Cardiac muscle cell (in vitro differentiated cells and primary cell): ENCODE measurements around the gene USP17L17. TPM values are rescaled to one million over a fixed set of nuclear protein-coding genes. Genes with fewer than 3 reads are reported as not detected.
"Not testable (repeated sequence)": the region's sequence is repeated elsewhere in the genome, so short reads cannot be mapped to it uniquely, and the experiment has no call there.

ENCODE experiments used
- DNase-seq, 2 donors: peaks; one replicate each; pipeline versions ENCODE4 v3.0.0 to v3.0.0-alpha.2; 2010 to 2017; ENCODE audit warnings: low read depth in 1 of 2, low spot score in 1 of 2
- H3K27ac ChIP-seq: fragments of 200-600 bp; sonication (generic); 2 replicates; pipeline ENCODE4 v1.5.1; 2016
- H3K27me3 ChIP-seq: fragments of 200-600 bp; sonication (generic); 2 replicates; pipeline ENCODE4 v1.6.0; 2016; ENCODE audit warnings: control low read depth
- H3K36me3 ChIP-seq: fragments of 200-600 bp; sonication (generic); 2 replicates; pipeline ENCODE4 v1.5.1; 2016; ENCODE audit warnings: control low read depth
- H3K4me1 ChIP-seq: fragments of 200-600 bp; sonication (generic); 2 replicates; pipeline ENCODE4 v1.8.1; 2017; ENCODE audit warnings: low read depth, mild to moderate bottlenecking, mixed run types
- H3K4me3 ChIP-seq: fragments of 200-600 bp; sonication (generic); 2 replicates; pipeline ENCODE4 v1.5.1; 2016; ENCODE audit warnings: mild to moderate bottlenecking
- H3K9me3 ChIP-seq: fragments of 200-600 bp; sonication (generic); 2 replicates; pipeline ENCODE4 v1.5.1; 2017; ENCODE audit warnings: low read depth, mild to moderate bottlenecking, control low read depth
- polyA plus RNA-seq: library from polyadenylated mRNA; unstranded; fragments of >200 nt; fragmentation: Nextera tagmentation; extraction: Ambion mirVana; gene quantifications from 2 replicates; pipeline ENCODE4 v1.2.1, GENCODE V29; 2016
- total RNA-seq: library from RNA; depleted of rRNA; stranded (reverse); fragments of >200 nt; gene quantifications from 2 replicates; pipeline ENCODE4 v1.2.3, GENCODE V29; 2016

USP17L17 gene
- total and polyA plus RNA-seq, 2 experiments from 2014 or later: not detected

DNA sequence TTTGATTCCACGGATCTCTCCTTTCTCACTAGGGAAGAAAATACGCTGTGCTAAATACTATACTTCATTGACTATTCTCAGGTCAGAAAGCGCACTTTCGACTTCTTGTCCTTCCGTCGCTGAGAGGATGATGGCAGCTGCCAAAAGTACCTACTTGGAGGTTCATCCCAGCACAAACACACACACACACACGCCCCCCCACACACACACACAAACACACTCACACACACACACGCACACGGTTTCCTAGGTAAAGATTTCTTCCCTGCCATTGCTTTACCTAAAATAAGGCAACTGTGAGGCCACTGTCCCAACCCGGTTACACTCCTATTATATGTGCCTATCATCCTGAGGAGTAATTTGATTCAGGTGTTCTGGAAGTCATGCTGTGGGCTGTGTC lies 28.0 kb downstream of the USP17L17 start:
- not testable (repeated sequence) for H3K9me3 ChIP-seq, H3K4me3 ChIP-seq, DNase-seq, H3K27ac ChIP-seq, H3K36me3 ChIP-seq, H3K4me1 ChIP-seq, H3K27me3 ChIP-seq

Other genes starting within 250 kb of the USP17L17 start
- gene FAM90A26, start 73.5 kb upstream of the USP17L17 start, total RNA-seq: not detected in 2 replicates
- gene FAM90A26, start 73.5 kb upstream of the USP17L17 start, polyA plus RNA-seq: not detected in 2 replicates
- not detected in 2 replicates for gene USP17L10, start 33.2 kb upstream of the USP17L17 start, total RNA-seq
- gene USP17L10, start 33.2 kb upstream of the USP17L17 start, polyA plus RNA-seq: not detected in 2 replicates
- not detected in 2 replicates for gene USP17L11, start 28.5 kb upstream of the USP17L17 start, total RNA-seq
- gene USP17L11, start 28.5 kb upstream of the USP17L17 start, polyA plus RNA-seq: not detected in 2 replicates
- not detected in 2 replicates for gene USP17L12, start 23.7 kb upstream of the USP17L17 start, total RNA-seq
- not detected in 2 replicates for gene USP17L12, start 23.7 kb upstream of the USP17L17 start, polyA plus RNA-seq
- not detected in 2 replicates for gene USP17L13, start 19.0 kb upstream of the USP17L17 start, total RNA-seq
- not detected in 2 replicates for gene USP17L13, start 19.0 kb upstream of the USP17L17 start, polyA plus RNA-seq
- gene USP17L15, start 9.5 kb upstream of the USP17L17 start, total RNA-seq: not detected in 2 replicates
- not detected in 2 replicates for gene USP17L15, start 9.5 kb upstream of the USP17L17 start, polyA plus RNA-seq
- gene USP17L18, start 4.8 kb downstream of the USP17L17 start, total RNA-seq: not detected in 2 replicates
- gene USP17L18, start 4.8 kb downstream of the USP17L17 start, polyA plus RNA-seq: not detected in 2 replicates
- not detected in 2 replicates for gene USP17L19, start 9.5 kb downstream of the USP17L17 start, total RNA-seq
- gene USP17L19, start 9.5 kb downstream of the USP17L17 start, polyA plus RNA-seq: not detected in 2 replicates
- not detected in 2 replicates for gene USP17L20, start 14.2 kb downstream of the USP17L17 start, total RNA-seq
- gene USP17L20, start 14.2 kb downstream of the USP17L17 start, polyA plus RNA-seq: not detected in 2 replicates
- gene USP17L21, start 19.0 kb downstream of the USP17L17 start, total RNA-seq: not detected in 2 replicates
- gene USP17L21, start 19.0 kb downstream of the USP17L17 start, polyA plus RNA-seq: not detected in 2 replicates
- gene USP17L22, start 23.7 kb downstream of the USP17L17 start, total RNA-seq: not detected in 2 replicates
- not detected in 2 replicates for gene USP17L22, start 23.7 kb downstream of the USP17L17 start, polyA plus RNA-seq
- not detected in 2 replicates for gene USP17L24, start 81.3 kb downstream of the USP17L17 start, total RNA-seq
- not detected in 2 replicates for gene USP17L24, start 81.3 kb downstream of the USP17L17 start, polyA plus RNA-seq
- gene USP17L25, start 86.0 kb downstream of the USP17L17 start, total RNA-seq: not detected in 2 replicates
- not detected in 2 replicates for gene USP17L25, start 86.0 kb downstream of the USP17L17 start, polyA plus RNA-seq
- not detected in 2 replicates for gene USP17L26, start 90.8 kb downstream of the USP17L17 start, total RNA-seq
- not detected in 2 replicates for gene USP17L26, start 90.8 kb downstream of the USP17L17 start, polyA plus RNA-seq
- not detected in 2 replicates for gene USP17L5, start 95.5 kb downstream of the USP17L17 start, total RNA-seq
- gene USP17L5, start 95.5 kb downstream of the USP17L17 start, polyA plus RNA-seq: not detected in 2 replicates
- gene USP17L27, start 100.3 kb downstream of the USP17L17 start, total RNA-seq: not detected in 2 replicates
- not detected in 2 replicates for gene USP17L27, start 100.3 kb downstream of the USP17L17 start, polyA plus RNA-seq
- not detected in 2 replicates for gene USP17L28, start 105.0 kb downstream of the USP17L17 start, total RNA-seq
- gene USP17L28, start 105.0 kb downstream of the USP17L17 start, polyA plus RNA-seq: not detected in 2 replicates
- gene USP17L29, start 109.8 kb downstream of the USP17L17 start, total RNA-seq: not detected in 2 replicates
- not detected in 2 replicates for gene USP17L29, start 109.8 kb downstream of the USP17L17 start, polyA plus RNA-seq
- gene USP17L30, start 119.2 kb downstream of the USP17L17 start, total RNA-seq: not detected in 2 replicates
- not detected in 2 replicates for gene USP17L30, start 119.2 kb downstream of the USP17L17 start, polyA plus RNA-seq
- gene DEFB131A, start 200.5 kb downstream of the USP17L17 start, total RNA-seq: not detected in 2 replicates
- not detected in 2 replicates for gene DEFB131A, start 200.5 kb downstream of the USP17L17 start, polyA plus RNA-seq